ENCODE data around the gene ESPN. TPM values are rescaled to one million over a fixed set of nuclear protein-coding genes. Genes with fewer than 3 reads are reported as not detected.
"Not testable (repeated sequence)": the region's sequence is repeated elsewhere in the genome, so short reads cannot be mapped to it uniquely, and the experiment has no call there.

The ESPN gene
- total and polyA plus RNA-seq, 2 of the 4 experiments (the other 2 are of a cell fraction) = under 0.01 to 0.02 TPM

DNA sequence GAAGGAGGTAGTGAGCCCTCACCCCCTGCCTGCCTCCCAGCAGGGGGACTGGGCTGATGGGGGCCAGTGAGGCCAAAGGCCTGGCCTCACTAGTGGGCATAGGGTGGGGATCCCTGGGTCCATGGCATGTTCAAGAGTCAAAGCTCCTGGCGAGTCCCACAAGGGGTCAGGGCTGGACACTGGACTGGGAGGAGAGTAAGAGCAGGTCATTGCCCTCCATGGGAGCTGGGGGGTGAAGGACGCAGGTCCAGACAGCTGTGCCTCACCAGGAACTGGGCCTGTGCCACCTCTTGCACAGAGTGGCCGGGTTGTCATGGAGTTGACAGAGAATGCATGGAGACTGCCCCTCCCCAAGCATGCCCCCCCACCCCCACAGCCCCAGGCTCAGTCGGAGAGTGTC is 21.4 kb downstream of the ESPN start:
- H2AFZ ChIP-seq (replicated peaks; ENCODE audit: low read length, poor library complexity); ATAC-seq (ENCODE audit: low read depth); H3K4me3 ChIP-seq (ENCODE audit: insufficient read depth, low read depth, low read length); H3K56ac ChIP-seq (ENCODE audit: extremely low read depth, insufficient read depth, low read length); H3K4me1 ChIP-seq (ENCODE audit: control insufficient read depth, insufficient read depth, low read length); DNase-seq; H2BK120ac ChIP-seq (ENCODE audit: low read depth, low read length); H4K5ac ChIP-seq (ENCODE audit: low read depth, low read length); dilution Hi-C loops (cut with HindIII; ENCODE audit: low sequenced_read_pairs, unreplicated experiment); H3K36me3 ChIP-seq (ENCODE audit: control insufficient read depth, insufficient read depth, low read length); H3K9ac ChIP-seq (ENCODE audit: low read depth, low read length); H3K27ac ChIP-seq (ENCODE audit: insufficient read depth, low read length); in situ Hi-C loops (cut with MboI; ENCODE audit: low sequenced_read_pairs); H3K79me1 ChIP-seq (ENCODE audit: low read depth in 1 of 2, low read length in 2 of 2); H3K9me3 ChIP-seq (ENCODE audit: control insufficient read depth, insufficient read depth, low read length); H3K9me1 ChIP-seq (ENCODE audit: insufficient read depth, low read length); H2AK9ac ChIP-seq (replicated peaks; ENCODE audit: low read depth, low read length, poor library complexity); intact Hi-C loops (cut with micrococcal nuclease); H3K23ac ChIP-seq (ENCODE audit: low read depth, low read length); H2AK5ac ChIP-seq (ENCODE audit: low read depth, low read length); H4K20me1 ChIP-seq (ENCODE audit: insufficient read depth, low read length); H3K4ac ChIP-seq (ENCODE audit: low read depth, low read length); H2BK15ac ChIP-seq (ENCODE audit: low read depth, low read length); H2BK20ac ChIP-seq (ENCODE audit: low read depth, low read length); BruUV-seq (replicated peaks); H2BK5ac ChIP-seq (ENCODE audit: low read depth, low read length, poor library complexity, severe bottlenecking); H3K4me2 ChIP-seq (ENCODE audit: low read depth, low read length); CTCF ChIA-PET; H3K14ac ChIP-seq (replicated peaks; ENCODE audit: low read depth, low read length); H3K18ac ChIP-seq (ENCODE audit: low read depth, low read length); H4K91ac ChIP-seq (ENCODE audit: insufficient read depth, low read depth, low read length); H4K8ac ChIP-seq (ENCODE audit: low read depth in 2 of 2, low read length in 2 of 2); POLR2A ChIA-PET (ENCODE audit: unreplicated experiment): not testable (repeated sequence)
- peaks cover 68% of the 10 kb centered on the region for H3K27me3 ChIP-seq (ENCODE audit: control insufficient read depth, insufficient read depth, low read length)
- WGBS, 2 experiments (ENCODE audit: extremely low coverage in 2 of 2, insufficient read length in 1 of 2) = no CpG with 5 or more reads among the region's 4 CpGs
